A204.1 (cell line): ENCODE data around the gene DNAH3.

Experiments
- FAIRE-seq: peaks from 2 replicates; lab custom pipeline; 2012; peaks lifted over from hg19 to GRCh38; lab: Jason Lieb, UNC

Gene DNAH3

DNA sequence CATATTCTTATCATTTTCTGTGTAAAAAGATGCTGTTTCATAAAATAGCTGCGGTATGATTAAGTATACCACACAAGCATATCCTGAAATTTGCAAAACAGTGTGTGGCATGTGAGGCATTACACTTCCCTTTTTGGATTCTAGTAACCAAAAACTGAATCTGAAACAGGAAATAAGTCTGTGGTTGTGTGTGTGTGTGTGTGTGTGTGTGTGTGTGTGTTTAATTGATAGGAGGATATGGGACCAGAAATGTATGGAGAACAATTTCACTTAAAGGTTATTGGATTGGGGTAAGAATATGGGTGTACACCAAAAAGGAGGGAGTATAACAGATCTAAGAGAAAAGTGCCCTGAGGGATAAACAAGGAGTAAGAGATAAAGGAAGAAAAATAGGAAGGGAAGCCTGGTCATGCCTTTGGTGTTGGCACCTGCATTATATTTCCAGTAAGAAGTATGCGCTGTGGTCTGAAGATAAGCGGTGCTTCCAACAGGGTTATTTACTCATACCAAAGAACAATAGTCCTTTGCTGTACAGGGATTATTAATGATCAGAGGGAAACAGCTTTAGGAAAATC lies 246.1 kb downstream of the DNAH3 start:
- no peak for FAIRE-seq

DNA sequence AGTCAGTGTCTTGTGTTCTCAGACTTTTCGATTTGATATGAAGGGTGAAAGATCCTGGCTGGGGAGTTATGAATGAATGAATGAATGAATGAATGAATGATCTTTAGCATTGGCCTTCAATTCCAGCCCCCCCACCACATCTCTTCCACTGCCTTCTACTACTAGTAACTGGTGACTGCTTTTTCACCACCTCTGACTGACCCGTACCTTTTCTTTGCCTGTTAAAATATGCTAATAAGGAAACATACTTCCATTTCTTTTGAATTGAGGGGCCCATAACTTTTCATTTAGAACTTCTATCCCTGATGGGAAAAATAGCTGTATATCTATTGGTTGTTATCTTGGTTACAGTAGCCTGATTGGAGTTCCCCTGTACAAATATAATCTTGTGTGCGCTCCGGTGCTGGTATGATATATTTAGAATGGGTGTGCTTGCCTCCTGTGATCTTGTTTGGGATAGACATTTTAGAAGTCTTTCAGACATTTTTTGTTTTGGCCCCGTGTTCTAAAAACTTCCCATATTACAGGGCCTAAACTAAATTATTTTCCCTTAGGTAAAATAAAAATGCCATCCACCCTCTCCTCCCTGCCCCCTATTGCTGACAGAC lies 246.6 kb downstream of the DNAH3 start:
- FAIRE-seq = no peak

DNA sequence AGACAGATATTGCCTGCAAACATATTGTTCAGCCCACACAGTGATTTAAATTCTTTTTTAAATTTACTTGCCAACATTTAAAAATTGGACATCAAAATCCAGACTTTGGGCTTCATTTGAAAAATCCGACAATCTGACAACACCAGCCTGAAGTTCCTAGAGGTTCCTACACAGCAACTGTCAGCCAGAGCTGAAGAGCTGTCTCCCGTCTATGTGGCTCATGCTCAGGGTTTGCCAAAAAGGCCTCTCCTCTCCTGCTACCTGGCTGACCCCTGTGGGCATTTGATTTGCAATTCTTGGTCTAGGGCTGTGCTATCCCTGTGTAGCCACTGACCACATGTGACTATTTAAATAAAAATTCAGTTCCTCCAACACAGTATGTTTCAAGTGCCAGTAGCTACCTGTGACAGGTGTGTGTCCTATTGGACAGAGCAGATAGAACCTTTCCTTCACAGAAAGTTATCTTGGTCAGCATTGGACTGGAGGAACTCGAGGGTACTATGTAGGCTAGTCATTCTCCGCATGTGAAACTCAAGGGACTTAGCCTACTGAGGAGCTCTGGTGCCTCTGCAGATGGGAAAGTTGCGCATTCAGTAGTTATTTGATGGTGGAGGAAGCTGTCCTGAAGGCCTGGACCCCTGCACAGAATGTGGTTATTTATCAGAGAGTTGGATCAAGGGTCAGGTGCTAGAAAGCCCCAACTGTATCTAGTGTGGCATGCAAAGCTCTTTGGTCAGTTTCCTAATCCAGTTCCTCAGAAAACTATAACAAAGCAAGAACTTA lies 247.3 kb downstream of the DNAH3 start:
- FAIRE-seq = no peak

DNA sequence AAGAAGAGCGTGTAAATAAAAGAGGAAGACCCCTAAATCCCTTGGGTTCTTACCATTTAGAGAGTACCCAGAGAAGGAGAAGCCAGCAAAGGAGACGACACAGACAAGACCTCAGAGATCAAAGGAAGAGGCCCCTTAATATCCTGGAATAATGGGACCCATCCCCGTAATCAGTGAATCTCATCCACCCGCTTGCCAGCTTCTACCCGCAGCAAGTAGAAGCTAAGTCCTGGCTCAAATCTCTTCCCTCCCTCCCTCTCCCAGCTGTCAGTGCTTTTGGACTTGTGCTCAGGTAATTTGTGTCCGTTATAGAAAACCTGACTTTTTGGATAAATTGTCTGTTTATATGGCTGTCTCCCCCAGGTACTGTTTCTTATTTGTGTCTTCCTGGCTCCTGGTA lies 248.2 kb downstream of the DNAH3 start:
- FAIRE-seq = no peak

DNA sequence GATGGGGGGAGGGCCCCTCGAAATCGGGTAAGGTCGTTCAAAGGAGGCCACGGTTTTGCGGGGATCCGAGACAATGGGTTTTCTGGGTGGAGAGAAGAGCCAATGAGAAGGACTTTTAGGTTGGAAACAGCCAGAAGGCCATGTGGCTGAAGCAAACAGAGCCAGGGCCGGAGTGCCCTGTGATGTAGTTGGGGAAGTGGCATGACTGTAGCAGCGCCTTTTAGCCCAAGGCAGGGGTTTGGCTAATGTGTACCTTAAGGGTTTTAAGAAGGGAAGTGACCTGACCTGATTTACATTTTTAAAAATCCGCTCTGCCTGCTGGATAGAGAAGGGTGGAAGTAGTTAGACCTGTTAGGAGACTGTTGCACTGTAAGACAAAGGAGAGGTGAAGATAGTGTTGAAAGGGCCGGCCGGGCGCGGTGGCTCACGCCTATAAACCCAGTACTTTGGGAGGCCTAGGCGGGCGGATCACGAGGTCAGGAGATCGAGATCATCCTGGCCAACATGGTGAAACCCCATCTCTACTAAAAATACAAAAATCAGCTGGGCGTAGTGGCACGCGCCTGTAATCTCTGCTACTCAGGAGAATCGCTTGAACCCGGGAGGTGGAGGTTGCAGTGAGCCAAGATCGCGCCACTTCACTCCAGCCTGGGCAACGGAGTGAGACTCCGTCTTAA lies 249.1 kb downstream of the DNAH3 start:
- FAIRE-seq = no peak

DNA sequence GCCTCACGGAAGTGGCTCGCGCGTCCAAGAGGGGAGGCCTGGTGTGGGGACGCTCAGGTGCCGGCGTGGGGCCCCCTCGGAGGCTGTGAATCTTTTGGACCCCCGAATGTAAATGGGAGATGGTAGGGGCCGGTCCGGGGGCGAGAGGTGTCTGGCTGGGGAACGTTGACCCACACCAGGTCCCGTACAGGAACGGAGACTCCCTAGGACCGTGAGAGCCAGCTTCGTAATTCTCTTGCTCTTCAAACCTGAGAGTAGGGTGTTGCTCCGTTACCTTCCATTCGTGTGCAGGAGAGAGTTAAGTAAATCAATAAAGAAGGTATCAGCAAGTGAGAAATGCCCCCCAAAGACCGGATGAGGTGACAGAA lies 249.6 kb downstream of the DNAH3 start:
- FAIRE-seq = no peak

DNA sequence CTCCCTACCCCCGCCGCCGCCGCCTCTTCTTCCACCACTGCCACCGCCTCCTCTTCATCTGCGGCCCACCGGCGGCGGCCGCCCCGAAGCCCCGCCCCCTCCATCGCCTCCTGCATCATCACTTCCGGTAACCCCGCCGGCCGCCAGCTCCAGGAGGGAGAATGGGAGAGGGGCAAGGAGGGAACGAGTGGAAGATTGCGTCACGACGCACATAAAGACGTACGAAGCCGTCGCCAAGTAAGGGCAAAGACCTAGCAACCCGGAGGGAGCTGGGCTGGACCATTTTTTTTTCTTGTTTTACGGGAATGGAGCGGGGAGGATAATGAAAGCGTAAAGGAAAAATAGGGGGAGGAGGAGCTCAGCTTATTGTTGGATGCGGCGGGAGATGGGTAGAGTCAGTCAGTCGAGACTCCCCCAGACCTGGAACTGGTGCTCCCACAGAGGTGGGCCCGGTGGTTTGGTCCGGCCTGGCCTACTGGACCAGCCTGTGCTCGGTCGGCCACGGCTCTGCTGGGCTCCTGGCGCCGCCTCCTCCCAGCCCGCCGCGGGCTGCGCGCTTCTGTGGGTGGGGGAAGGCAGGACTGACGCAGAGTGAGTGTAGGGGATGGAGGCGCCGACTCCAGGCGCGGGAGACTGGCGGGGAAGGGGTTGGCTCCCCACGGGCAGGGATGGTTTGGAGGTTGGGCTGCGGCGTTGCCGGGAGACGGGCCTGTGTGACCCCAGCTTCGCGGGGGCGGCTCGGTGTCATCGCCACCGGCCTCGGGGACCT lies 250.2 kb downstream of the DNAH3 start, which contains the start of the genes DCUN1D3 and LYRM1:
DCUN1D3 (minus strand) TSS at position 60 of the 769 bp plus-strand sequence. CDS start 37,820 bp downstream, outside the sequence.
LYRM1 (plus strand) TSS at position 473 of the 769 bp plus-strand sequence. CDS start 14,785 bp downstream, outside the sequence.
- peak; percentile 88 for FAIRE-seq

DNA sequence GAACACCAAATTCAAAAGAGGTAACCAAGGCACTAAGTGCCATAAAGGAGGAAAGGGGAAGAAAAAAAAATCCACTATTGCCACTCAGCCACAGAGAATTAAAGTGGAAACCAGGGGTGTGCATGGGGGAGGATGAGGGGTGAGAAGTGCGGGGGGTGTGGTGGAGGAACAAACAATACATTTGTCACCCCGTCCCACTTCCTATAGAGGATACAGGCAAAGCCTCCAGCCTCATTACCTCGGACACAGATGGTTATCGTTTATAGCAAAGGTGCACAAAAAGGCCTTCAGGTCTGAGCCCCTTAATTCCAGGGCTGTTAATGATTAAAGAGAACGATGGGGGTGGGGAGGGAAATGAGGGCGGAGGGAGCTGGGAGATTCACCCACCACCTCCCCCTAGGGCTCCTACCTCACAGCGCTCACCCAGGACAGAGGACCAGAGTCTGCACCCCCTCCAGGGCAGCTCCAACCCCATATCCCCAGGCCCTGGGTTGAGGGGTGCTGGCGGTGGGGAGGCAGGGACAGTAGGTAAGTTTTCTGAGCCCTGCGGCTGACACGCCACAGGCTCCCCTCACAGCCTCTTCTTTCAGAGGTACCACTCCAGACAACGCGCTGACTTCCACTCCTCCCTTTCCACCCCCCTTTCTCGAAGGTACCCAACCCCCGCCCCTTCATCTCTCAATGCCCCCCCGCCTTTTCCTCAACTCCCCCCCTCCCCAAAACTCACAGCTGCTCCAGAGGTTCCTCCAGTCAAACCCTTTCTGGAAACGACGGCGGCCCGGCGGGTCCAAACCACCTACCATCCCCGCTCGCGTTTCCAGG lies 251.0 kb downstream of the DNAH3 start:
- FAIRE-seq = no peak

DNA sequence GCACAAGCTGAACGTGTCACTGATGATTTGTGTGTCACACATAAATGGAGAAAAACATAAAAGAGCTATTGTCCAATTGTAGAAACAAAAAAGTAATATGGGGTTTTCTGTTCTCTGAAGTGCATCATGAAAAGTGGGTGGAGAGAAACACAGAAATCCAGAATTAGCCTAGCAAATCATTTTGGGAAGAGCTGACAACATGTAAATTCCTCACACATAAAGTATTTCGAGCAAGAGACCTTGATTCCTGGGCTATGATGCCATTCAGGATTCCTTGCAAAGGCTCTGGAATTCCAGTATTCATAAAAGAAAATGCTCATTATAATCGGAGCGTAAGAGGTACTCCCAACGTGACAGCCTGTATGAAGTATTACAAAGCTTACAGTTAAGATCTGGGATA lies 251.6 kb downstream of the DNAH3 start:
- FAIRE-seq = no peak

DNA sequence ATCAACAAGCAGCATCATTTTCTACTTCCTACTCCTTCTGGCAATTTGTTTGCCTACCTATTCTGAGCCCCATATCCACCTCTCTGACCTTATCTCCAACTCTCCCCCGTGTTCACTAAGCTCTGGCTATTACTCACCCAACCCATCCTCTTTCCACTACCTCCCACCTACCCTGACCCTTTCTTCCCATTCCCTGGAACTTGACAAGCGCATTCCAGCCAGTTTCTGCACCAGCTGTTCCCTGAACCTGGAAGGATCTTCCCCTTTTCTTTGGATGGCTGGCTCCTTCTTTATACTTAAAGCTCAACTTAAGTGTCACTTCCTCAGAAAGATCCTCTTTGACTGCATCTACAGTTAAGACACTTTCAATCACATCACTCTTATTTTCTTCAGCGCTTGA lies 252.7 kb downstream of the DNAH3 start:
- no peak for FAIRE-seq

DNA sequence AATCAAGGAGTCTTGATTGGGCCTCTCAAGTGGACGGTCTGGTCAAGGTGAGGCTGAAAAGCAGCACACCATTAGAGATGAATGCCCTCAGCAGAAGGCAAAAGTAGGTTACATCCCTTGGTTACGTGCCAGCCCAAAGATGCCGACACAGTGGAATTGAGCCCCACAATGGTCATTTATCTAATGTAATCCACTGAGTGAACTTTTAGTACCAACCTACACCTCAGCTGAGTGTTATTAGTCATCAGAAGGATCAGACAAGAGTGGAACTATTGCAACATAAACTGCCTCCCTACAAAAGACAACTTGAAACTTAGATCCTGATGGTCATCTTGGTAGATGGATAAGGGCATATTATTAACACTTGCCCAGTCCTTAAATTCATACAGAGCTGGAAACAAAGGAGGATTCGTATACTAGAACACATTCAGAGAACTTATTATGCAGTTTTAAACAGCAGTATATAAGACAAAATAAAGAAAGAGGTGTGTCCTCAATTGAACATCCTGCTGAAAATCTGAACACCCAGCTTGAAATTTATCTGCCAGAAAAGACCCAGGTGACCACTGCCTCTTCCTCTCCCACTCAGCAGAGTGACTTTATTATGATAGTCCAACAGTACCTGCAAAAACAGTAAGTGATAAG lies 253.3 kb downstream of the DNAH3 start:
- no peak for FAIRE-seq

DNA sequence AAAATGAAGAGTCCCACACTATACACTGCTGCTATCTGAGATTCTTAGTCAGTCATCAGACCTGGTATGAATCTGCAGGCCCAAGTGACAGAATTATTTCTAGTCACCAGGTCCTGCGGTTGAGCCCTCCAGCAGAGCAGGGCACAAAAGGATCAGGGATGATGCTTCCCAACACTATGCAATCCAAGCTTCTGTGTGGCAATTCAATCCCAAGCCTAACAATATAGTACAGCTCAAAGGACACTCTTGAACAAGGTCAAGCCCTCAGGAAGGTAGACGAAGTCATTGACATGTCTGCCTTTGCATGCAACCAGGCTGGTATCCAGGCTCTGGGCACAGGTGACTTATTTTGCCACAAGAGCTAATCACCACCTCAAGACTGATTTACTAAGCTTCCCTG lies 256.3 kb downstream of the DNAH3 start:
- FAIRE-seq = no peak

DNA sequence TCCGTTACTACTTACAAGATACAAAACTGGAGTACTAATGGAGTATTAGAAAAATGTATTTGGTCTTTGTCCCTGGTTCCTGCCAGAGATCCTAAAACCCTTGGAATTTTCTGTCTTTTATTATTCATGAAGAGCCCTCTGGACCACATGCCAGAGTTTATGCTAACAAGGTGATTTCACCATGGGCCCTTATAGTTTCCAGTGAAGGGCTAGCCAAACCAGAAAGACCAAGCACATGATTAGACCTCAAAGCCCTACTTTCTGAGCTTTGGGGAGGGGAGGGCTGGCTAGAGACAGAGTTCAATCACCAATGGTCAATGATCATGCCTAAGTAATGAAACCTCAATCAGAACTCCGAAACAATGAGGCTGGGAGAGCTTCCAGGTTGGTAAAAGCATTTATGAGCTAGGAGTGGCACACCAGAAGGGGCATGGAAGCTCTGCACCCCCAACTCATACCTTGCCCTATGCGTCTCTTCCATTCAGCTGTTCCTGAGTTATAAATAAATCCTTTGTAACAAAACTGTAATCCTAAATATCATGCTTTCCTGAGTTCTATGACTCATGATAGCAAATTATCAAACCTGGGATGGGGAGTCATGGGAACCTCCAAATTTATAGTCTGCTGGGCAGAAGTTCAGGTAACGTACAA lies 260.9 kb downstream of the DNAH3 start:
- FAIRE-seq = no peak

DNA sequence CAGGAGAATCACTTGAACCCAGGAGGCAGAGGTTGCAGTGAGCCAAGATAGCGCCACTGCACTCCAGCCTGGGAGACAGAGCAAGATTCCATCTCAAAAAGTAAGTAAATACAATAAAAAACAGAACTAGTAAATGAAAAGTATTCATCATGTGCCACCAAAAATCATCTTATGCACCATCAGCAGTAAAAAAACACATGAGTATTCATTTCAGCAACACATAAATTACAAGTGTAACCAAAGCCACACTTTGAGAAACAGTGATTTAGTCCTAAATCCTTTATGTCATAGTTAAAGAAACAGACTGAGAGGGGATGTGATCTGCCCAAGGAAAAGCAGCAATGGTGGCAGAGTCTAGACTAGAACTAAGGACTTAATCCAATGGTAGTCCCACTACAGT lies 263.4 kb downstream of the DNAH3 start:
- no peak for FAIRE-seq

DNA sequence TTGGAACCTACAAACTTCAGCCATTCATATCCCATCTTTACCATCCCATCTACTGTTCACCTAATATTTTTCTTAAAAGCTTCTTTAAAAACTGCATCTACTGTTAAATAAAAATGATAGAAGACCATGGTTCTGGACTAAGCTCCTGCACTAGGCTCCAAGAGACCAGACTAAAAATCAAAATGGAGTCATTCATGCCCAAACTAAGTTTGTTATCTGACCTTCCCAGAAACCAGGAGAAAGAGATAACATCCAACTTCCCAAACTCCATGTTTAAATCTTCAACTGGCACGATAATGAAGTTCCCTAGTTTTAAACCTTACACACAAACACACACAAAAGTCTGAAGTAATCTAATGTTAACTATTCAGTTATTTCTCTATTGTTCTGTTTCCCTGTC lies 264.3 kb downstream of the DNAH3 start:
- no peak for FAIRE-seq

DNA sequence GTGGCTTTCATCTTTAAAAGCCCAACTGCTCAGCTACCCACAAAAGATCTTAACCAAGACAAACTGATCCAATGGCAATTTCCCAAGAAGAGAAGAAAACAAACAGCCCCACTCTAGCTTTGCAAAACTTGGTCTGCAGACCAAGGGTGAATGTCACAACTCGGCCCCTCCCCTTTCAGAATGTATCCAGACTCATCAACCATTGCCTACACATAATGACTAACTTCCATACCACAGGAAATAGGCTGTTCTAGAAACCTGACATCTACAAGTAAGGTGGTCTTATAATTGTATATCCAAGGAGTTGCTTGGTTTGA lies 266.4 kb downstream of the DNAH3 start:
- no peak for FAIRE-seq

DNA sequence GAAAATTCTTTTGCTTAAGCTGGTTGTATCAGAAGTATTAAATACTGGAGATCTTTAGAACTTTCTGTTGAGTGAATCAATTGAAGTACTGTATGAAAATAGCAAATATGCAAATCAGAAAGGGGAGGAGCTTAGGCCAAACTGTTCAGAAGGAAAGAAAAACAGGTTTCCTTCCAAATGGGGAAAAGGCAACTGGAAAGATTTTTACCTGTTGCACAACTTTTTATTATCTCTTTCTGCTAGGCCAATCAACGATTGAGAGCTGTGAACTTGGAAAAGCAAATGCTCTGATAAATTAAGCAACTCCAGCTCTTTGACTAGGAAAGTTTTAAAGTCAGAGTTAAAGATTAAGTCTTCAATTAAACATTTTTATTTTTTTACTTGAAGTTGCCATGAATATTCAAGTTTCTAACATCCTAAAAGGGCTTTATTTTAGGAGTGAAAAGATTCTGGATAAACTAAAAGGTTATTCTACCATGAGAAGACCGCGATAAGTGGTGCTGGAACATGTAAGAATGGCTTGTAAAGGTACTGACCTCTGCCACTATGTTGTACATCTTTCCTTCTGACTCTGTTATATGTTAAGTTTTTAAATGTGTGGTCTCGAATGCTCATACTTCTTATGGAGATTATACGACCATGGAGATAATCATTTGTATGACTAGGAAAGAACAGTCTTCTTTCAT lies 266.9 kb downstream of the DNAH3 start:
- FAIRE-seq = no peak
